Fibroblast of mammary gland (primary cell): ENCODE measurements around the gene CHCHD1.

Experiments used
- DNase-seq: peaks from one replicate; pipeline ENCODE4 v3.0.0-alpha.2; 2010; ENCODE audit warnings: low read depth
- H3K4me3 ChIP-seq: 2 replicates; pipeline ENCODE4 v1.5.1; 2011; ENCODE audit warnings: low read depth, mild to moderate bottlenecking, low read length, moderate library complexity; ENCODE audit not compliant: control insufficient read depth
- CTCF ChIP-seq: conservative IDR thresholded peaks from 2 replicates; pipeline ENCODE4 v1.5.1; 2011; ENCODE audit warnings: low read depth, low read length, inconsistent platforms; ENCODE audit not compliant: control insufficient read depth, insufficient read depth

The CHCHD1 gene

DNA sequence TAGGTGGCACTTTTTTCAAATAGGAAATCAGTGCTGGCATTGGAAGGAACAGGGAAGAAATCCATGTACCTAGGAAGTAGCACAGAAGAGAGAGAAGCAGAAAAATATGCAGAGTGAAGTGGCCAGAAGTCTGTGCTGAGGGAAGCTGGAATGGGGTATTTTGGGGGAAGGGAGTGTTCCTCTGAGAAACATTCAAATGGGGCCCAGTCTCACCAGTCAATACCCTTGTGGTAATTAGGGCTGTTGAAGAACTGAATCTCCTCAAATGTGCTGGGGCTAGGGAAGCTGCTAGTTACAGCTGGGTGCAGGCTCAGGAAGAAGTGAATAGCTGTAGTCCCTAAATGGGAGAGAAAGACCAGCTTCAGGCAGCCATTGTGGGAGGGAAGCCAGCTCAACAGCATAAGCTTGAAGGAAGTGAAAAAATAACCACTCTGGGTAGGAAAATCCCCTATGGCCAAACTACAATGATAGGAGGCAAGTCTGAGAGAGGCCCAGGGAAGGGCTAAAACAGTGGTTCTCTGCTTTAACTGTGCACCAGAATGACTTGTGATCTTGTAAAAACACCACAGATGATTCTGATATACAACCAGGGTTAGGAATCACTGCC, 21.9 kb downstream of the CHCHD1 start:
- no peak for DNase-seq
- TF ChIP-seq CTCF: no peak
- H3K4me3 ChIP-seq: no peak overlapping the region

DNA sequence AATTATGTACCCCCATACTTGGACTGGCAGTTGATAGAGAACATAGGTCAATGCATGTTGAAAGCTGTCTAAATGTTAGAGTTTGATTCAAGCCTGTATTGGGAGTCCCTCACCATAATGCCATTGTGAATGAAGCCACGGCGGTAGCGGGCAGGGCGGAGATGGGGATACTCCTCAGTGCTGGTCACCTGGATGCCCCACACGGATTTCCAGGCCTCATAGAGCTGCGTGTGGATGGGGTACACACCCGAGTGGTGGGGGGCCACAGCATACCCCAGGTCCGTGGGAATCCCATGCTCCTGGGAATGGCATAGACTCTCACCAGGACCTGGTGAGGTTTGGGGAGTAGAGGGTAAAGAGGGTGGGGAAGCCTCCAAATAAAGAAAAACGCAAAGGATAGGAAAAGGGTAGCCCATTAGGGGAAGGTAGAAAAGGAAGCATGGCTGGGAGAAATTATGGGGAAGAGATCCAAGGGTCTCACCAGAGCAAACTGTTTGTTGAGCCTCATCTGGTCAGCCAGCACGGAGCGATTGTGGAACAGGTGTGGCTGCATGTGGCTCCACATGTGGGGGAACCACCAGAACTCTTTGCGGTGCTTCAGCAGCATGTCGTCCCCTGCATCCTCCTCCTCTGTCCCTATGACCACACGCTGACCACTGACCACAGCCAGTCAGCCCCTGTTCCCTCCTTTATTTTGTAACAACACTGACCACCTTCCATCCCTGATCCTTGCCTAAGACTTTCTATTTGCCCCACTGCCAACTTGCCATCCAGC, 24.5 kb downstream of the CHCHD1 start:
- no peak for DNase-seq
- H3K4me3 ChIP-seq: no peak overlapping the region
- no peak for TF ChIP-seq CTCF

DNA sequence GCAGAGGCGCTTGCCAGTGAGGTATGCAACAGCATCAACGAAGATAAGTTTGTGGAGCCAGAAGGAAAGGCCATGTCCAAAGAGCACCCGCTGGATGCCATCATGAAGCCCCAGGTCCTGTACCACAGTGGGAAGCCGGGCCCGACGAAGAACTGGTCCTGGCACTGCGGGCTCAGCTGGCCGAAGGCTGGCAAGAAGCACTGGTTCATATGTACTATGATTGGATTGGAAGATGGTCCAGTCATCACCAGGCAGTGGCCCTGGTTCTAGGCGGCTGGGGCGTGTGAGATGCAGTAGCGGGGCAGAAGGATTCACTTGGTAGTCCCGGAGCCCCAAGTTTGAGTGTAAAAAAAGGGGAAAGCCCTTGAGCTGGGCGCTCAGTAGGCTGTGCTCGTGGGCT, 25.6 kb downstream of the CHCHD1 start:
- no peak overlapping the region for H3K4me3 ChIP-seq
- no peak for DNase-seq
- no peak for TF ChIP-seq CTCF

- no peak overlapping the region for H3K4me3 ChIP-seq
- TF ChIP-seq CTCF: no peak
- DNase-seq: no peak
Measured at GRCh38 chr10:73808021-73808815, 26.4 kb downstream of the CHCHD1 start.

- H3K4me3 ChIP-seq: no peak overlapping the region
- no peak for DNase-seq
- no peak for TF ChIP-seq CTCF
Measured at GRCh38 chr10:73809061-73809818, 27.4 kb downstream of the CHCHD1 start.

DNA sequence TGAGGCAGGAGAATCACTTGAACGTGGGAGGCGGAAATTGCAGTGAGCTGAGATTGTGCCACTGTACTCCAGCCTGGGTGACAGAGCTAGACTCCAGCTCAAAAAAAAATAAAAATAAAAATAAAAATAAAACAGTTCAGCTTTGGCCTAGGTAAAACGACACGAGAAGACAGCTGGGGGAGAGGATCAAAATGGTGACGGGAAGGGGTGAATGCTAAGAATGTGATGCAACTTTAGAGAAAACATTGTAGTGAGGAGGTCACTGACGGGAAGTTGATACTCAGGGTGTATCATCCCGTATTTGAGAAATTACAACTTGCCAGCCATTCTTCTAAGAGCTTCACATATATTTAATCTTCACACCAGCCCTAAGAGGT, 28.5 kb downstream of the CHCHD1 start:
- DNase-seq: peak; percentile 50
- TF ChIP-seq CTCF: no peak

More for the DNA sequence above, 28.5 kb downstream of the CHCHD1 start:
- peak overlapping the region; percentile 63 for H3K4me3 ChIP-seq
